SKM-1 treated with dmso at 0.1 percent for 144 hours (cell line): ENCODE results near the gene KDM2B.

Source experiments
- DNase-seq: peaks from one replicate; lab custom pipeline; 2025; ENCODE audit not compliant: unreplicated experiment; lab: John Stamatoyannopoulos, UW

Gene KDM2B

DNA sequence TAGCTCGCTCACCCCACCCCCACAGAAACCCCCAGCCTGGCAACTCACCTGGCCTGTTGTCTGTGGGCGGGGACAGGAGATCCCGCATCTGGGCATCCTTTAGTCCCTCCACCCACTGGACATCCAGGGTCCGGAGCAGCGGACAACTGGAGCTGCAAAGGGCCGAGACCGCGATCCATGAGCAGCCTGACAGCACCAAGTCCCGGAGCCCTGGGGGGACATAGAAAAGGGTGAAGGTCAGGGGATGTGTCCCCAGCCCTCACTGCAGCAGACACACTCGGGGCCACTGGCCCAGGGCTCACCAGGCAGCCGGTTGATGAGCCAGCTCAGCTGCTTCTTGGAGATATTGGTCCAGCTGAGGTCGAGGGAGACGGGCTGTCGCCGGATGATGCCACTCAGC is 140.1 kb downstream of the KDM2B start:
- no peak for DNase-seq

DNA sequence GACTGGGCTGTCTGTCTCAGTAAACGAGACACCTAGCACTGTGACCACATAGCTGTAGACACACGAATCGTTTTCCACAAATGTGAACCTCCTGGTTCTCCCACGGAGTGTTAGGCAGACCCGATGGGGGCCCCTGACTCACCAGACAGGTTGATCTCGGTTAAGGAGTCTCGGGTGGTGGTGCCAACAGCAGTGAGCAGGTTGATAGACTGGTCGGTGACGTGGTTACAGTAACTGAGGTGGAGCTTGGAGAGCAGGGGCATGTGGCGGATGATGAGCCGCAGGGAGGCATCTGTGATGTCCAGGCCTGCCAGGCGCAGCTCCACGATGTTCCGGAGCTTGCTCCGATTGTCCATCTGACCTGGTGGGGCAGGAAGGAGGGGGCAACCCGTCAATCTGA is 141.1 kb downstream of the KDM2B start:
- no peak for DNase-seq

DNA sequence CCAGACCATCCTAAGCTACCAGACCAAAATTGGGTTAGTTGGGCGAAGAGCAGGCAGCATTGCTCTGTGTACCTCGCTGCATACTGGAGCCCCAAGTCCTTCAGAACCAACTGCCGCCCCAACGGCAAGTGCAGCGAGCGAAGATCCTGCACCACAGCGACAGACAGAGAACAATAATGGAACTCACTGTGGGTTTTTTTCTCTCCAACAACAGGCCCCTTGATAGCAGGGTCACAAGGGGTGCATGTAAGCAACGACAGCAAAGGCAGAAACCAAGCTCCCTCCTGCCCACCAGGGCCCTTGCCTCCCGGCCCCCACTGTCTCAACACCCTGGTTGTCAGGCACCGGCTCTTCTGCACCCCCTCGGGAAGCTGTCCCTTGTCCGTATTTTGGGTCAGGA is 141.9 kb downstream of the KDM2B start:
- DNase-seq: no peak

DNA sequence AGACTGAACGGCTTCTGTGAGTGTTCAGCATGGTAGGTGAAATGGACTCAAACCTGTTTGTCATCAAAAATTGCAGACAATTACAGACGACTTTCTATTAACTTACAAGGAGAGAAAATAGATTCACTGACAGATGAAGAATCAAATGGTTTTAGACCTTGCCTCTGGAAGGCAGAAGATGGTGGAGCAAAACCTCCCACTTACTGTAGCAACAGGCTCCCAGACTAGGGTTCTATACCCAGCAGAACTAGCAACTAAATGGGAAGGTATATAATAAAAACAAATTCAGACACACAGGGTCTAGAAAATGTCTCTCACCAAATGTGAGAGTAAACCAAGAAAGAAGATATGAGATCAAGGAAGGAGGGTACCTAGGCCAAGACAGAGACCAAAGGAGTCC is 144.1 kb downstream of the KDM2B start:
- no peak for DNase-seq

DNA sequence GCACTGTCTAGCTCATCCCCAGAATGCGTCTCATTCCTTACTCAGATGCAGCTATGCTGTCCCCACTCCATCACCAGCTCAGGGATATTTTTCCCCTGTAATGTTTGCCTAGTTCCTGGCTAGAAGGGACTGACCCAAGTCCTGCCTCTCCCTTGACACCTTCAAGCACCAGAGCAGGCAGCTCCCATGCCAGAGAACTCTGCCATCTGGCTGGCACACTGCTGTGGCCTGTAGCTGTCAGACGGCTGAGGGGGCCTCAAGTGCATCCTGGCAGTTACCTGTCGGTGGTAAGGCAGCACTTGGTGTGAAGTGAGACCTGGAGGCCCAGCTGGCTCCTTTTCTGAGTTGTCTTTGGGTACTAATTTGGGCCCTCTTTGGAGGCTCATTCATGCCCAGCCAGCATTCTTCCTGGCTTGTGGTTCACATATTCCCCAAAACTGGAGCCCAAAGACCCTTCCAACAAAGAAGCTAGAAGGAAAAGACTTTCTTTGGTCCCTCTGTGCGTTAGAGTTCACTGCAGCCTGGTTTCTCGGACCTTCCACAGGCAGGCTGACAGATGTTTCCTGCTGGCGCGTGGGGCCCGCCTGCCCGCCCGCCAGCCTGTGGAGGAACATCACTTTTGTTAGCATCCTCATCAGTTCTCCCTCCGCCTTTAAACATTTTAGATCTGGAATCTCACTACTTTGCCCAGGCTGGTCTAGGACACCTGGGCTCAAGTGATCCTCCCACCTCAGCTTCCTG is 147.9 kb downstream of the KDM2B start:
- no peak for DNase-seq

DNA sequence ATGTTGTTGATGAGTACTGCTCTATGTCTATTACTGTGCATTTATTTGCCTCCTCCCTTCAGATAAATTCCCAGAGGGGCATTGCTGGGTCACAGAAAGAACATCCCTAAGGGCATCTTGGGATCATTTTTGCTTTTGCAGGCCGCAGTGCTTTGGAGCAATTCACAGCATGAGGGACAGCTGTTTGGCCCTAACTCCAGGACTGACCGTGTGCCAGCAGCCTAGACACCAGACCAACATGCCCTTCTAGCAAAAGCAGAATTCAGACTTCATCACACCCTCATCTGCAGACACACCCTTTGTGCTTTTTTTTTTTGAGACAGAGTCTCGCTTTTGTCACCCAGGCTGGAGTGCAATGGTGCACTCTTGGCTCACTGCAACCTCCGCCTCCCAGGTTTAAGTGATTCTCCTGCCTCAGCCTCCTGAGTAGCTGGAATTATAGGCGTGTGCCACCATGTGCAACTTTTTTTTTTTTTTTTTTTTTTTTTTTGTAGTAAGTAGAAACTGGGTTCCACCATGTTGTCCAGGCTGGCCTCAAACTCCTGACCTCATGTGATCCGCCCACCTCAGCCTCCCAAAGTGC is 149.9 kb downstream of the KDM2B start:
- no peak for DNase-seq

DNA sequence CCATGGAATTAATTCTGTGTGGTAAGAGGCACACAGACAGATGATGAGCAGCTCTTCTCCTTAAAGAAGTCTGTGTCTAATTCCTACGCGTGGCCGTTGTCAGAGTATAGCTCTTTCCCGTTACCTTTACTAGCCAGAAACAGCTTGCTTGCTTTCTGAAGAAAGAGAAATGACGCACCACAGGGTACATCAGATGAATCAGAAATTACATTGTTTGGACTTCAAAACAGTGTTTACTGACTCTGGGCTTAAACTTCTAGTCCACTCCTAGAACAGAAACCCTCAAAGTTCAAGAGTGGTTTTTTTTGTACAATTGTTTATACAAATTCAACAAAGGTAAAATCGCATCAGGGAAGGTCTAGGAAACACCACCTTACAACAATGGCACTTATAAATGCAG is 151.9 kb downstream of the KDM2B start:
- DNase-seq: no peak

DNA sequence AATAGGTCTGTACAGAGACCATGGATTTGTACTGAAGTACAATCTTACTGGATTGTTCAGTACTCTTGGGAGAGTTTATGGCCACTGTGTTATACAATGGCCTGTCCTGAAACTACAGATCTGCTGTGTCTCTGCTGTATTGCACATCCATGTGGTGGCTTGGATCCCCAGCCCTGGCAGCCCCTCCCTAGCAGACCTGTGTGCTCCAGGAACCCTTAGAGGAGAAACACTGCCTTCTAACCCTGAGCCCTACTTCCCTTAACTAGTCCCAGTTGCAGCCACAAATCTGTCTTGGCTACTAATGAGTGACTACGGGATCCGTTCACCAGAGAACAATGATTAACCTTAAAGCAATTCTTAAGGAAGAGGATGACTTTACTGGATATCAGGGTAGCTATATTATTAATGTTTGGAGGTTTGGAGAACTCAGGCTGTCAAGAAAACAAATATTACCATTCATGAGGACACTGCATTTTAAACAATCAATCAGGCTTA is 153.2 kb downstream of the KDM2B start:
- DNase-seq: no peak

DNA sequence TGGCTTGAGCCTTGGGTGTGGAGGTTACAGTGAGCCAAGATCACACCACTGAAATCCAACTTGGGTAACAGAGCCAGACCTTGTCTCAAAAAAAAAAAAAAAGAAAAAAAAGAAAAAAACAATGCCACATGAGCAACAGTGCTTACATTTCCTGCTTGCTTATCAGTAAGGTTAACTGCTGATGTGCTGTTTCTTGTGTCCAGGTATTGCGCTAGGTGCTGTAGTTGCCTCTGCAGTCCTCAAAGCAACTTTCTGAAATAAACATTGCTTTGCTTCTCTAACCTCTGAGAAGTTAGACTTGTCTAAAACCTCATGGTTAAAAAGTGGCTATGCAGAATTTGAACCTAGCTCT is 156.2 kb downstream of the KDM2B start:
- no peak for DNase-seq

DNA sequence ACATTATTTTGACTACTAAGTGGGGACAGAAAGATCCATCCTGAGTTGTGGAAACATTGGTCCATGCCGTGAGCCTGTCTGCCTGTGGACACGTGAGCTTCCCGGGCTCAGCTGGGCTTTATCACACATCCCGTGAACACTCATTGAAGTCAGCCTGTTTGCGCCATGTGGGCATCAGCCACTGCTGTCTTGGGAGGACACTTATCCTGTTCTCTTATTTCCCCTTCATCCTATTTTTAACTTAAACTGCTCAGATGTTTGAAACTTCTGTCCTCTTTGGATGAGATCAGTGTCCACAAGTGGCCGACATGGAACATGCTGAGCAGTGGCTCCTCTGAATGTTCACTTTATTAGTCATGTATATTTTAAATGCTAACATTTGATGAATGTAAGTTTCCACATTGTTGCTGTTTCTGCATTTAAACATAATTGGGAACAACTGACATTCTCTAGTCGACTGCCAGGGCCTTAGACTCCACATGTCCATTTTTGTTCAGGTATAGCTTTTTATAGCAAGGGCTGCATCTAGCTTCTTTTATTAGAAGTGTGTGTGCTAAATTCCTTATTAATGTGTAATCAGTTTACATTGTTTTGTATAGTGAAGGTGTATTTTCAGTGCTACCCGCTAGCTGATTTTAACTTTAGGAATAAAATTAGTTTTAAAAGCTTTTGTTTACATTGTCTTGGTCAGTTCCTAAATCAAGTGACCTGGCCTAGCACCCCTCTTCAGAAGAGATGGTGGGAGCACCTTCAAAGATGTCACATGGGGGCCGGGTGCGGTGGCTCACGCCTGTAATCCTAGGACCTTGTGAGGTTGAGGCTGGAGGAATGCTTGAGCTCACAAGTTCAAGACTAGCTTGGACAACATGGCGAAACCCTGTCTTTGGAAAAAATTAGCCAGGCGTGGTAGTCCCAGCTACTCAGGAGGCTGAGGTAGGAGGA is 156.9 kb downstream of the KDM2B start:
- no peak for DNase-seq

DNA sequence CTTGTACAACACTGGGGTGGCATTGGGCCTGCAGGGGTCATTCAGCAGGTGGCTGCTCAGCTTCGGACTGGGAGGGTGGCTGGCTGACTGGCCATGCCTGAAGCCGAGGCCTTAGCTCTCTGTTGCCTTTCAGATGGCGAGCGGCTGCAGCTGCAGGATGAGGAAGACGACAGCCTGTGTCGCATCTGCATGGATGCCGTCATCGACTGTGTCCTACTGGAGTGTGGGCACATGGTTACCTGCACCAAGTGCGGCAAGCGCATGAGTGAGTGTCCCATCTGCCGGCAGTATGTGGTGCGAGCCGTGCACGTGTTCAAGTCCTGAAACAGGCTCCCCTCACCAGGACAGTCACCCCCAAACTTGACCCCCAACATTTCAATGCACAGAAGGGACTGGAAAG is 157.6 kb downstream of the KDM2B start:
- DNase-seq: no peak

DNA sequence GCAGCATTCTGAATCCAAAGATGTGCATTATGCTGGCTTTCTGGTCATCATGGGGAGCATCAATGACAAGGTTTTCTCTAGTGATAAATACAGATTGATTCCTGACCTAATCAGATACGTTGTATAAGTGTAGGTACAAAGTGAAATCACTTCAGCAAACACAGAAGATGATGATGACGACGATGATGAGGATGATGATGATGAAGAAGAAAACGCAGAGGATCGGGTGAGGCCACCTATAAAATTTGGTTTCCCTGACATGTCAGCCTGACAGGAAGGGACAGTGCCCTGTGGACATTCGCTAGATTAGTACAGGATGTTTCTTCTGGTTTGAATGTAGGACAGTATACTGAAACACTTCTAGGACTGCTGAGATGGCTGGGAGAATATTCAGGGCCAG is 160.7 kb downstream of the KDM2B start:
- no peak for DNase-seq

DNA sequence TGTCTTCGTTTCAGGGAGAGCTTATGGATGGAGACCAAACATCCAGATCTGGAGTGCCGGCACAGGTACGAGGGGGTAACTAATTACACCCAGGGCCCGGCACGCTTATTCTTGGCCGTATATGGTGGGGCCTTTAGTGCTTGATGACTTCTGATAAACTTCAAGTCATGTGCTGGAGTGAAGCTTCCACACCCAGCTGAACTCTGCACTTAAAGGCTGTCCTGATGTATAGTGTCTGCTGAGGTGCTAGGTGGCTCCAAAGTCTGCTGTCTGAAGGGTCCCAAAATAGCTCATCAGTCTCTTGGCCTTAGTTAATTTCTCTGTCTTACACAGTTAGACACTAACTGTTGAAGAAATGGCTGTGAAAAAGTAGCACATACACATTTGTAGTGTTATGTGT is 163.0 kb downstream of the KDM2B start:
- DNase-seq: no peak

DNA sequence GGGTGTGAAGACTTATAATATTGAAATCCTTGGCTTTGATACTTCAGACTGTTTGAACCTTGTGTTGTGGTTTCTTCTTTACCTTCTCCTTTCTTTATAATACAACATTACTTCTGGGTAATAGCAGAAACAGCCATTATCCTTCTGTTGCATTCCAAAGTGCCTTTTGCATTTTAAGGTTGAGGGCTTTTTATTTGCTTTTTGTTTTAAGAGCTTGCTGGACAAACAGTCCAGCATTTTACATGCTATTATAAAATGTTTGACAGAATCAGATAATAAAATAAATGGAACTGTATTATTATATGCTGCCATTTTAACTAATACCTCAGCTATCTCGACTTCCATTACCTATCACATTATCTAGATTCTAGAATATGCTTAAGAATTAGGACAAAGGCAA is 166.9 kb downstream of the KDM2B start:
- DNase-seq: no peak

DNA sequence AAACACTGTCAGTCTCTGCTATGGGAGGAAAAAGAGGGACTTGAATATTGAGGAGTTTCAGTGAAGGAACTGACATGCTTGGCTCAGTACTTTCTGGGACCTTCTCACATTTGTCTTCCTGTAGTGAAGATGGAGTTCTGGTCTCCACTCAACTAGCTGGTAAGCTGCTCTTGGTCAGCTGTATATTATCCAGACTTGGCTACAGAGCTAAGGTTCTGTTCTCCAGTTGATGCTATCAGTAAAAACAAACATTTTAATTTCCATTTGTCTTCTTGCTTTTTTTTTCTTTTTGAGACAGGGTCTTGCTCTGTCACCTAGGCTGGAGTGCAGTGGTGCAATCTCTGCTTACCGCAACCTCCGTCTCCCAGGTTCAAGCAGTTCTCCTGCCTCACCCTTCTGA is 175.6 kb downstream of the KDM2B start:
- DNase-seq: no peak

DNA sequence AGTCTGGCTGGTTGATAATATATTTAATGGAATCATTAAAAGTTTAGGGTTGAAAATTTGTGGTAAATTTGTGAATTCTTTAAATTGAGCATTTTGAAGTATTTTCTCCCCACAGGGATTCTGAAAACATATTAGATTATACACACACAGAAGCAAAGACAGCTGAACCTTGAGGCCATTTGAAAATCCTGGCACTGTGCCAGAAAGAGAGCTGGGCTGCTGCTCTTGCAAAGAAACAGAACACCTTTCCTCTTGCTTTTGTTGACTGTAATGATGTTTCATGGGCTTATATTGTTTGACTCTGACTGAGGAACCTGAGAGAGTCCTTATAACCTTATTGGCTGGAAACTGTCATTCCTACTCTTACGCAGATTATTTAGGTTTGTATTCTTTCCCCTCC is 176.1 kb downstream of the KDM2B start:
- DNase-seq: no peak

DNA sequence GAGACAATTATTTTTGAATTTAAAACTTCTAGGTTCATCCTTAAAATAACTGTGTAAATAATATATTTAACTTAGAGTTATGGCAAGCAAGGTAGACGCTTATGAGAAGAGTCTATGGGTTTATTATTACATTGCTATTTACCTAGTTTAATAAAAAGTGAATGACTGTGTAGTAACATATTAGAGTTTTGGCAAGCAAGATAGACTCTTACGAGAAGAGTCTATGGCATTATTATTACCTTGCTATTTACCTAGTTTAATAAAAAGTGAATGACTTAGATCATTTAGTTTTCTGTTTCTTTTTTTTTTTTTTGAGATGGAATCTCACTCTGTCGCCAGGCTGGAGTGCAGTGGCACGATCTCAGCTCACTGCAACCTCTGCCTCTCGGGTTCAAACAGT is 177.1 kb downstream of the KDM2B start:
- DNase-seq: no peak

DNA sequence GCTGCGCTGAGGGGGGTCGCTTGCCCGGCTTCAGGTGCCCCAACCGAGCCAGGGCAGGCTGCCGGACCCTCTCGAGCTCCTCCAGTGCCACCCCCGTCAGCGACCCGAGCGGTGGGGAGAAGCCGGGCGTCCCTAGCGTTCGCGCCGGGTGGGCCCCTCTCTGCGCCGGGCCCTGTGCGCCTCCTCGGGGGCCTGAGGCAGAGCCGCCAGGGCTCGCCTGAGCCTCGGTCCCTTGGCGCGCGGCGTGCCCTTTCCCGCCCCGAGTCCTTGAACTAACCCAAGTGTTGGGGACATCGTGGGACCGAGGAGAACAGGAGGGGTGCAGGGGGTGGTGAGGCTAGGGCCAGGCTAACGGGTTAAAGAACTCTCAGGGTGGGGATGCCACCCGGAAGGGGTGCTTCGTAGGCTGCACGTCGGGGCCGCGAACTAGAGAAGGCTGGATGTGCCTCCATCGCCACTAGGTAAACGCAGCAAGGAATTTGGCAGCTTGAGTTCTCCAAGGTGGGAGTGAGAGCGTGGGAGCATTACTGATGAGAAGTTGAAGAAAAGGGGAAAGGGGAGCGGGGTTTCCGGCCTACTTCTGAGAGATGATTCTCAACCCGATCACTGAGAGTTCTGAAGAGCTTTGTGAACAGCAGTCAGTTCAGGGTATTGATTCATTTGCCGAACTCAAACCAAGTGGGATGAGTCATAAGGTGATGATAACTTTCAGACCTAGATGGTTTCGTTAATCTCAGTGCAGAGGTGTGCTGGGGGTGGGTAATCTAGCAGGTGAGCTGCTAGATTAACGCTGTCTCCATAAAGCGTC is 180.3 kb downstream of the KDM2B start:
- no peak for DNase-seq

DNA sequence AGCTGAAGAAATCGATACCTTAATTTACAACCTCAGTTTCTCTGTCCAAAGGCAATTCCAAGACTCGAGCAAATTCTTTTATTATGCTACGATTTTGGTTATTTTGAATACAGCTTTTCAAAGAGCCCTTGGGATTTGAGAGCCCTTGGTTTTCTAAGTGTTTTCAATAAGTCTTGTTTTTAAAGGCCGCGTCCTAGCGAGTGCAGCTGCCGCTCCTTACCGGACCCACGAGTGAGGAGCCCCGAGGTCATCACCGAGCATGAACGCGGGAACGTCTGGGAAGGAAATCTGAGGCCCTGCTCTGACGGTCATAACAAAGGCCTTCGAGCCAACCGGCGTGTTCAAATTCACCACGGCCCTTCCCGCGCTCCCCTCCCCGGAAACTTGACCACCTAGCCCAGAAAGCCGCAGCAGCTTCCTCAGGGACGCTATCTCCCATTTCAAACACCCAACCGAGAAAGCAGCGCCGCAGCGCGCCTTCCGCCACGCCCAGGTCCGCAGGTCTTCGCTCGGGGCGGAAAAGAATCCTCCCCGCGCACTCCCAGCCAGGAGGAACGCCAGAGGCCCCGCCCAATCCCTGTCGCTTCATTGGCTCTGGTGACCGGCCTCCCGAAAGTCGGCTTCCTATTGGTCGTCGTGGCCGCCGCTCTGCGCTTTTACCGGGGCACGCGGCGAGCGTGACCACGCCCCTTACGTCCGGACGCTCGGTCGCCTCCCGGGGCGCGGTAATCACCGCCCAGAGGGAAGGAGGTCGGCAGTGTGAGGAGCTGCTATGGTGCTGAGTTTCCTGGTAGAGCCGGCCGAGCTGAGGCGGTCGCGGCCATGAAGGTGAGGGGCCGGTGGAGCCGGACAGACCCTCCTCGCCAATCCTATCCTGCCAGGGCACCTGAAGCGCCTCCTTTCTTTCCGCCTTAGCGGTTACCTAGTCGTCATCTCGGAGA is 181.2 kb downstream of the KDM2B start, which contains the start of gene RNF34:
Gene RNF34 (plus strand): TSS at position 728 of the 941 bp plus-strand sequence. CDS start 95 bp downstream, at position 823.
- DNase-seq: peak; percentile 87

DNA sequence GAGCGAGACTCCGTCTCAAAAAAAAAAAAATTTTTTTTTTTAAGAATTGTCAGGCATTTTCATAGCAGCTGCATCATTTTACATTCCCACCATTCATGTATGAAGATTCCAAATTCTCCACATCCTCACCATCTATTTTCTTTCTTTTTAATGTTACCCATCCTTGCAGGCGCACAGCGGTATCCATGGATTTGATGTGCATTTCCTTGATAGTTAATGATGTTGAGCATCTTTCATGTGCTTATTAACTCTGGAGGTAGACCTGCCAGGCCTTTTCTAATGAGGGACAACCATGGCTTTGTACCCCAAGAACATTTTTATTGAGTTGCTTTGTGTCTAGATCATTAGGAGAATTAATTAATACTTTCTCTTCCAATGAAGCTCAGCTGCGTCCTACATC is 182.5 kb downstream of the KDM2B start:
- DNase-seq: no peak
